T-cell (primary cell): ENCODE results near the gene GOSR2. TPM values are rescaled to one million over a fixed set of nuclear protein-coding genes. Genes with fewer than 3 reads are reported as not detected.

Experiments used
- ATAC-seq, 4 experiments: fragments of 200-7000 bp in 3 of 4; fragments of 150-1000 bp in 1 of 4; cut with Tn5 transposase; replicated peaks in 1 of 4; 1 replicate in 3 of 4; 2 replicates in 1 of 4; pipeline ENCODE4 v1.10.0; 2021; ENCODE audit warnings: moderate library complexity in 3 of 4, mild to moderate bottlenecking in 2 of 4, moderate number of reproducible peaks in 1 of 4
- CTCF ChIA-PET, 2 donors: fragments of 300-600 bp; sonication (Branson Sonifier 250); formaldehyde crosslinking; loops; one replicate each; lab custom pipeline; 2022; ENCODE audit warnings: antibody characterized with exemption in 2 of 2; lab: Charles Lee
- POLR2A ChIA-PET, 2 donors: fragments of 300-600 bp; sonication (Branson Sonifier 250); formaldehyde crosslinking; loops; one replicate each; lab custom pipeline; 2022; ENCODE audit warnings: antibody characterized with exemption in 2 of 2; lab: Charles Lee
- DNase-seq, 35 experiments: peaks; one replicate each; pipeline versions ENCODE4 v3.0.0 to v3.0.0-alpha.2; 2013 to 2023
- H3K27ac ChIP-seq: one replicate; pipeline ENCODE4 v1.5.1; 2013; ENCODE audit warnings: low read length
- H3K27me3 ChIP-seq, 2 experiments: replicated peaks in 1 of 2; 1 replicate in 1 of 2; 2 replicates in 1 of 2; pipeline versions ENCODE4 v1.6.1 to v1.7.0; 2013; ENCODE audit warnings: low read length in 1 of 2, mixed read lengths in 1 of 2; ENCODE audit not compliant: control insufficient read depth in 2 of 2, insufficient read depth in 2 of 2; ENCODE audit errors: extremely low read depth in 1 of 2
- H3K36me3 ChIP-seq, 2 donors: 1 replicate in 1 of 2; 2 replicates in 1 of 2; pipeline versions ENCODE4 v1.6.1 to v1.7.0; 2013; ENCODE audit warnings: low read length in 1 of 2; ENCODE audit not compliant: control insufficient read depth in 2 of 2, insufficient read depth in 1 of 2; ENCODE audit errors: extremely low read depth in 1 of 2
- H3K4me1 ChIP-seq, 2 experiments: 1 replicate in 1 of 2; 2 replicates in 1 of 2; pipeline versions ENCODE4 v1.6.1 to v1.7.0; 2013; ENCODE audit warnings: low read length in 2 of 2, mixed read lengths in 1 of 2; ENCODE audit not compliant: insufficient read depth in 2 of 2, control insufficient read depth in 1 of 2; ENCODE audit errors: extremely low read depth in 1 of 2
- H3K4me3 ChIP-seq, 2 donors: 1 replicate in 1 of 2; 2 replicates in 1 of 2; pipeline versions ENCODE4 v1.5.1 to v1.7.0; 2013; ENCODE audit warnings: mild to moderate bottlenecking in 2 of 2, low read length in 1 of 2, moderate library complexity in 1 of 2; ENCODE audit not compliant: control insufficient read depth in 1 of 2; ENCODE audit errors: extremely low read depth in 1 of 2
- H3K9me3 ChIP-seq: 2 replicates; pipeline ENCODE4 v1.7.0; 2013
- H3K27ac Mint-ChIP-seq, 2 donors: one replicate each; pipeline ENCODE4 v1.8.0; 2020 to 2021; ENCODE audit warnings: mild to moderate bottlenecking in 2 of 2, mixed read lengths in 2 of 2
- H3K27me3 Mint-ChIP-seq, 2 donors: one replicate each; pipeline ENCODE4 v1.8.0; 2021 to 2022; ENCODE audit warnings: mixed read lengths in 2 of 2
- H3K36me3 Mint-ChIP-seq: one replicate; pipeline ENCODE4 v1.8.0; 2021; ENCODE audit warnings: mixed read lengths
- H3K4me1 Mint-ChIP-seq, 3 donors: one replicate each; pipeline ENCODE4 v1.8.0; 2020 to 2022; ENCODE audit warnings: mixed read lengths in 3 of 3, mild to moderate bottlenecking in 1 of 3
- H3K4me3 Mint-ChIP-seq, 3 donors: one replicate each; pipeline ENCODE4 v1.8.0; 2020 to 2022; ENCODE audit warnings: mild to moderate bottlenecking in 3 of 3, mixed read lengths in 3 of 3, moderate library complexity in 3 of 3
- H3K9me3 Mint-ChIP-seq, 3 donors: one replicate each; pipeline ENCODE4 v1.8.0; 2020 to 2022; ENCODE audit warnings: mixed read lengths in 3 of 3
- WGBS: methylation state at CpG from one replicate; pipeline ENCODE4 v1.1.5; 2013; ENCODE audit warnings: missing lambda C conversion rate; ENCODE audit not compliant: insufficient coverage; 5-methylcytosine and 5-hydroxymethylcytosine counted together
- total RNA-seq, 35 experiments: library from RNA in 6 of 35; stranded (reverse) in 6 of 35; fragments of 120-200 nt in 1 of 35; gene quantifications; one replicate each; pipeline versions ENCODE4 v1.2.1 to v1.2.4 and lab custom pipeline; 2013 to 2026

The GOSR2 gene
- total RNA-seq, 5 donors from 2014 or later (not counting 1 experiment from before 2014, with no cell fraction given): 60.3 to 80.2 (median 74.1) TPM

- H3K9me3 Mint-ChIP-seq: peaks cover 0 to 7% (median 6%) of the 10 kb centered on the region in 3 donors
- H3K4me3 Mint-ChIP-seq: no peak overlapping the region
- ATAC-seq (no peak), DNase-seq (no peak)
- peaks cover 7 to 21% of the 10 kb centered on the region in 2 donors for H3K27me3 Mint-ChIP-seq
- ChIA-PET POLR2A (no interaction called here), CTCF (no interaction called here)
- H3K27ac ChIP-seq: no peak overlapping the region
- WGBS: 82% methylated on average over 8 of the region's 9 CpGs
- no peaks in the 10 kb centered on the region for H3K4me1 Mint-ChIP-seq
- H3K36me3 ChIP-seq: no peaks in the 10 kb centered on the region
- H3K4me1 ChIP-seq: no peaks in the 10 kb centered on the region
- H3K4me3 ChIP-seq: no peak overlapping the region
- no peaks in the 10 kb centered on the region for H3K9me3 ChIP-seq
- H3K36me3 Mint-ChIP-seq: no peaks in the 10 kb centered on the region
- H3K27me3 ChIP-seq: peaks cover 0 to 43% of the 10 kb centered on the region in 2 experiments
- H3K27ac Mint-ChIP-seq: no peak overlapping the region
Observed at GRCh38 chr17:46896991-46897390, 26.0 kb upstream of the GOSR2 start.

DNA sequence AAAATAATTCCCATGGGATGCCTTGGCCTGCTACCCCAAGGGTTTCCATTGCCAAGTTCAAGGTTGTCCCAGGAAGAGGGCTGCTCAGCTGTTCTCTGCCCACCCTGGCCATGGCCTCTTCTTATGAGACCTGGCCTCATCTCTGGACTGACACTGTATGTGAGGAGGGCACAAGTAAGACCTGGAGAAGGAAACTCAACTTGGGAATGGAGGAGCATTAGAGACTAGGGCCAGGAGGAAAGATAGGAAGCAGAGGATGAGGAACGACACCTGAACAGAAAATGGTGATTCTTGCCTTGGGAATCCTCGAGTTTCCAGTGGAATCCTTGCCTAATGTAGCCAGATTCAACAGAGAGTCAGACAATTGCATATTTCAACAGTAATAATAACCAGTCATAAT is 24.6 kb upstream of the GOSR2 start:
- DNase-seq (no peak), ATAC-seq (no peak)
- no CpG with 5 or more reads among the region's 2 CpGs for WGBS
- no peaks in the 10 kb centered on the region for H3K4me1 Mint-ChIP-seq
- no peaks in the 10 kb centered on the region for H3K36me3 Mint-ChIP-seq
- Histone ChIP-seq H3K9me3 (no peaks in the 10 kb centered on the region), H3K27ac (no peak overlapping the region), H3K4me3 (no peak overlapping the region), H3K36me3 (no peaks in the 10 kb centered on the region), H3K4me1 (no peaks in the 10 kb centered on the region), H3K27me3 (peaks cover 0 to 36% of the 10 kb centered on the region in 2 experiments)
- H3K4me3 Mint-ChIP-seq: no peak overlapping the region
- CTCF ChIA-PET: no interaction called here
- peaks cover 0 to 7% (median 6%) of the 10 kb centered on the region in 3 donors for H3K9me3 Mint-ChIP-seq
- no peak overlapping the region for H3K27ac Mint-ChIP-seq
- POLR2A ChIA-PET: no interaction called here
- H3K27me3 Mint-ChIP-seq: peaks cover 8 to 14% of the 10 kb centered on the region in 2 donors

DNA sequence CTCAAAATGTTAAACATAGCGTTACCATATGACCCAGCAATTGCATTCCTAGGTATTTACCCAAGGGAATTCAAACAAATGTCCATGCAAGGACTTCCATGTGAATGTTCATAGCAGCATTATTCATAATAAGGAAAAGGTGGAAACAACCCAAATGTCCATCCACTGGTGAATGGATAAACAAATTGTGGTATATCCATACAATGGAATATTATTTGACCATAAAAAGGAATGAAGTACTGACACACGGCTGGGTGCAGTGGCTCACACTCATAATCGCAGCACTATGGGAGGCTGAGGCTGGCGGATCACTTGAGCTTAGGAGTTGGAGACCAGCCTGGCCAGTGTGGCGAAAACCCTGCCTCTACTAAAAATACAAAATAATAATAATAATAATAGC is 24.1 kb upstream of the GOSR2 start:
- Mint-ChIP-seq H3K9me3 (peaks cover 0 to 7% (median 6%) of the 10 kb centered on the region in 3 donors), H3K27ac (no peak overlapping the region), H3K4me3 (no peak overlapping the region), H3K27me3 (peaks cover 8 to 10% of the 10 kb centered on the region in 2 donors), H3K36me3 (no peaks in the 10 kb centered on the region), H3K4me1 (no peaks in the 10 kb centered on the region)
- Histone ChIP-seq H3K4me1 (no peaks in the 10 kb centered on the region), H3K36me3 (no peaks in the 10 kb centered on the region), H3K27me3 (peaks cover 0 to 36% of the 10 kb centered on the region in 2 experiments), H3K9me3 (no peaks in the 10 kb centered on the region), H3K27ac (no peak overlapping the region), H3K4me3 (no peak overlapping the region)
- ATAC-seq: no peak
- ChIA-PET CTCF (no interaction called here), POLR2A (no interaction called here)
- no peak for DNase-seq
- no CpG with 5 or more reads among the region's 5 CpGs for WGBS

- ATAC-seq: no peak
- DNase-seq: no peak
- peaks cover 0 to 7% (median 6%) of the 10 kb centered on the region in 3 donors for H3K9me3 Mint-ChIP-seq
- 80% methylated on average over 7 of the region's 9 CpGs for WGBS
- H3K27me3 ChIP-seq: peaks cover 0 to 27% of the 10 kb centered on the region in 2 experiments
- no peaks in the 10 kb centered on the region for H3K9me3 ChIP-seq
- ChIA-PET POLR2A (interaction anchor here in 1 of 2 donors (0.7 kb wide), 1 partner anchor 116 kb away, joined by 4 read pairs; no protein-coding TSS in a partner anchor), CTCF (no interaction called here)
- H3K4me1 Mint-ChIP-seq: peaks cover 0 to 9% (median 6%) of the 10 kb centered on the region in 3 donors
- no peak overlapping the region for H3K4me3 ChIP-seq
- H3K27ac ChIP-seq: no peak overlapping the region
- no peaks in the 10 kb centered on the region for H3K36me3 ChIP-seq
- no peaks in the 10 kb centered on the region for H3K36me3 Mint-ChIP-seq
- H3K27ac Mint-ChIP-seq: no peak overlapping the region
- no peak overlapping the region for H3K4me3 Mint-ChIP-seq
- H3K4me1 ChIP-seq: peaks cover 0 to 5% of the 10 kb centered on the region in 2 experiments
- peaks cover 11 to 19% of the 10 kb centered on the region in 2 donors for H3K27me3 Mint-ChIP-seq
Observed at GRCh38 chr17:46901291-46901690, 21.7 kb upstream of the GOSR2 start.

GRCh38 chr17:46903762-46904672 is 18.9 kb upstream of the GOSR2 start:
- ChIA-PET CTCF (no interaction called here), POLR2A (no interaction called here)
- no peak for DNase-seq
- Mint-ChIP-seq H3K4me3 (no peak overlapping the region), H3K9me3 (no peaks in the 10 kb centered on the region), H3K27me3 (peaks cover 13 to 16% of the 10 kb centered on the region in 2 donors), H3K36me3 (no peaks in the 10 kb centered on the region), H3K4me1 (peaks cover 0 to 9% (median 6%) of the 10 kb centered on the region in 3 donors), H3K27ac (no peak overlapping the region)
- Histone ChIP-seq H3K27ac (no peak overlapping the region), H3K36me3 (no peaks in the 10 kb centered on the region), H3K4me3 (no peak overlapping the region), H3K4me1 (peaks cover 0 to 5% of the 10 kb centered on the region in 2 experiments), H3K9me3 (no peaks in the 10 kb centered on the region), H3K27me3 (peaks cover 0 to 36% of the 10 kb centered on the region in 2 experiments)
- ATAC-seq: no peak
- WGBS: 61% methylated on average over 2 of the region's 4 CpGs

DNA sequence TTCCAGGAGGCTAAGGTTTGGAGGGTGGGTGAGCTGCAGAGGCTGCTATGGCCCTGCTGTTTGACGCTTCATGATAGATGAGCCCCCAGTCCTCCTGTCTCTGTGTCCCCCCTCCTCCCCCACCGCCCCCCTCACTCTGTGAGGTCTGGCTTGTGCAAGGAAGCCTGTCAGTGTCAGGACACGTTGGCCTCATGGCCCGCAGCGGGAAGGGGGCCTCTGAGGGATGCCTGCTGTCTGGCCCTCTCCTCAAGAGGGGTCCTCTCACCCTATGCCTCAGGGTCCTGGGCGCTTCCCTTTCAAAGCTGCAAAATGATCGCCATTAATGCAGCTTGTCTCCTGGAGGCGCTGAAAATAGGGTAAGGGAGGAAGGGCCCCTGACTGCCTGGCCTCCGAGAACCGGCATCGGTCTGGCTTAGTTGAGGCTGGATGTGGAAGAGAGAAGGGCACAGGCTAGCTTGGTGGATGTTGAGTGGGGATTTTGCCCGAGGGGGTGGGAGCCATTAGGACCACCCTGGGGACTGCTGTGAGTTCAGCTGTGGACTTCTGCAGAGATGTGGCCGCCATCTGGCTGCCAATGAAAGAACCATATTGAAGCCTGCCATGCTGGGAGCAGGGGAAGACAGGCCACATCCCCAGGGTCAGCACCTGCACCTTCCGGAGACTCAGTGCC is 14.8 kb upstream of the GOSR2 start:
- Histone ChIP-seq H3K27me3 (peaks cover 0 to 49% of the 10 kb centered on the region in 2 experiments), H3K9me3 (no peaks in the 10 kb centered on the region), H3K4me3 (no peak overlapping the region), H3K4me1 (peaks cover 0 to 5% of the 10 kb centered on the region in 2 experiments), H3K27ac (no peak overlapping the region), H3K36me3 (no peaks in the 10 kb centered on the region)
- POLR2A ChIA-PET: no interaction called here
- no peaks in the 10 kb centered on the region for H3K36me3 Mint-ChIP-seq
- WGBS: 76% methylated on average over 11 of the region's 14 CpGs
- H3K4me3 Mint-ChIP-seq: no peak overlapping the region
- CTCF ChIA-PET: no interaction called here
- H3K4me1 Mint-ChIP-seq: peaks cover 0 to 9% (median 6%) of the 10 kb centered on the region in 3 donors
- ATAC-seq: no peak
- DNase-seq: no peak
- H3K27me3 Mint-ChIP-seq: peaks cover 19% of the 10 kb centered on the region in 2 donors
- H3K27ac Mint-ChIP-seq: no peak overlapping the region
- no peaks in the 10 kb centered on the region for H3K9me3 Mint-ChIP-seq
